T-helper 9 cell (primary cell): ENCODE results near the gene PLEKHG5.
A peak's percentile ranks its signal among the peaks of the same experiment; 100 is the strongest.
"Not testable (repeated sequence)": the region's sequence is repeated elsewhere in the genome, so short reads cannot be mapped to it uniquely, and the experiment has no call there.

Experiments used
- DNase-seq: peaks from one replicate; pipeline ENCODE4 v3.0.0-alpha.2; 2020

The PLEKHG5 gene

DNA sequence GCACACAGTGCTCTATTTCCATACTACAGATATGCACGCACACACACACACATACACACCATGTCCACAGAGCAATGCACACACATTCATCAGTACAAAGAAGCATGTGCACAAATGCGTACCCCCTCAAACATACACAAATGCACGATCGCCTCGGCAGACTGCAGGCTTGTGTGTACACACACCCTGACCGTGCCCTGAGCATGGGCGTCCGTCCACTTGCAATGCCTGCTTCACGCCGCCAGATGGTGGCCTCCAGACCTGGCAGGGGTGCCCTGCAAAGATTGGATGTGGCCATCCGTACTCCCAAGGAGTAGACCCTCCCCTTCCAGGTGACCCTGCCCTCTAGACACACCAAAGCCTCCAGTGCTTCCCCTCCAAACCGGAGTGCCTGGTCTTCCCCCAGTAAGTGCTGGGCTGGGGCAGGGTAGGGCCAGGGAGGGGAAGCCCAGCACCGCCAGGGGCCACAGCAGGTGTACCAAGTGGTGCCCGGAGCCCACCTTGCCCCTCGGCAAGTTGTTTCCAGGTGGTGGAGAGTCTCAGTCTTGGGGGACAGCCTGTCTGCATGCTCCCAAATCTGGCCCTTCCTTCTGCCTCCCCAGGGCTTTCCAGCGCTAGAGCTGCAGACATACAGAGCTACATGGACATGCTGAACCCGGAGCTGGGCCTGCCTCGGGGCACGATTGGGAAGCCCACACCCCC is 46.3 kb downstream of the PLEKHG5 start:
- DNase-seq: no peak

DNA sequence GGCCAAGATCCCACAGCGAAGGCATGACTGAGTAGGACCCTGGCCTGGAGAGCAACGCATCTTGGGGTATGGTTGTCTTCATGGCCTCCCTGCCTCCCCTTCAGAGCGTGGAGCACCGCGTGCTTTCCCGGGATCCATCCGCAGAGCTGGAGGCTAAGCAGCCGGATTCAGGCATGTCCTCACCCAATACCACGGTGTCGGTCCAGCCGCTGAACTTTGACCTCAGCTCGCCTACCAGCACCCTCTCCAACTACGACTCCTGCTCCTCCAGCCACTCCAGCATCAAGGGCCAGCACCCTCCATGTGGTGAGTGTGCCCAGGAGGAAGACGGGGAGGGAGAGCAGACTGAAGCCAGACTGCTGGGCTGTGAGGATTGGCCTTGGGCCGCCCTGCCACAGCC is 47.1 kb downstream of the PLEKHG5 start:
- no peak for DNase-seq

DNA sequence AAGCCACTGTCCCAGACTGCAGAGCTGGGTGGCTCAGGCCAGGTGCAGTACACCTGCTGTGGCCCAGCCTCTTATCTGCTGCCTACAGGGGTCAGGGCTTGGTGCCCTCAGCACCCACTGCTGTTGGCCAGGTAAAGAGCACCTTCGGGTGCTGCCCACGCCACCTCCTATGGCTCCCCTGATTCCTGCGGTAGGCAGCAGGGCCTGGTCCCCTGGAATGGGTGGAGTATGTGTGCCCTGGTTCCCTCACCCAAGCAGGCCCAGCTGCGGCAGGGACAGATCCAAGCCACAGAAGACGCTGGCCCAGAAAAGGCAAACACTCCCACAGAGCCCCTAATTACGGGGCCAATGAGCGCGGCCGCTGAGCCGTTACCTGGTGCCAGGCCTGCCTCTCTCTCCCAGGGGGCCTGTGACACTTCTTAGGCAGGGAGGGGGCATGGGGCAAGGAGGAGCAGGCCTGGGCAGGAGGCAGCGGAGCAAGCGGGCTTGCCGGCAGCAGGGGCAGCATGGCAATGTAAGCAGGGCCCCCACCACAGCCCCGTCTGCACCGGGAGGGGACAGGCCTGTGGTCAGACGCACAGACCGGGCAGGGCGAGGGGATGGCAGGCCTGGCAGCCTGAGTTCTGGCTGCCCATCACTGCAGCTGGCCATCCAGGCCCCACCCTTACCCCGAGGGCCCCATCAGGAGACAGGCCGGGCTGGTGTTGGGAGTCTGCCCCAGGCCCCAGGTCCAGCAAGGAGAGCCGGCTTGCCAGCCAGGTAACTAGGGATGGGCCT is 47.9 kb downstream of the PLEKHG5 start:
- no peak for DNase-seq

DNA sequence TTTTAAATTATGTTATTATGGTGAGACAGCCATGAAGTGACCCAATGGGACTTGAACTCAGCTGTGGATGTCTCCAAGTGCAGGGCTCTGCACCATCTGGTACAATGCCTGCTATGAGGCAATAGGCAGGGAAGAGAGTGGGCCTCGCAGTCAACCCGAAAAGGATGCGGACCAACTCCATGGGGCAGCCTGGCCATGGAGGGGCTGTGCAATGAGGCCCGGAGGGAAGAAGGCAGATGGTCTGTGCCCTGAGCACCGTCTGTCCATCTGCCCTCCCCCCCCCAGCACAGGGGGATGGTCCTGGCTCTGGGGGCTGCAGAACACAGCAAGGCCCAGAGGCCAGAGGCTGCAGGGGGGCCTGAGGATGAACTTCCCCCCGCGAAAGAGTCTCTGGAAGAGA is 49.9 kb downstream of the PLEKHG5 start:
- no peak for DNase-seq

DNA sequence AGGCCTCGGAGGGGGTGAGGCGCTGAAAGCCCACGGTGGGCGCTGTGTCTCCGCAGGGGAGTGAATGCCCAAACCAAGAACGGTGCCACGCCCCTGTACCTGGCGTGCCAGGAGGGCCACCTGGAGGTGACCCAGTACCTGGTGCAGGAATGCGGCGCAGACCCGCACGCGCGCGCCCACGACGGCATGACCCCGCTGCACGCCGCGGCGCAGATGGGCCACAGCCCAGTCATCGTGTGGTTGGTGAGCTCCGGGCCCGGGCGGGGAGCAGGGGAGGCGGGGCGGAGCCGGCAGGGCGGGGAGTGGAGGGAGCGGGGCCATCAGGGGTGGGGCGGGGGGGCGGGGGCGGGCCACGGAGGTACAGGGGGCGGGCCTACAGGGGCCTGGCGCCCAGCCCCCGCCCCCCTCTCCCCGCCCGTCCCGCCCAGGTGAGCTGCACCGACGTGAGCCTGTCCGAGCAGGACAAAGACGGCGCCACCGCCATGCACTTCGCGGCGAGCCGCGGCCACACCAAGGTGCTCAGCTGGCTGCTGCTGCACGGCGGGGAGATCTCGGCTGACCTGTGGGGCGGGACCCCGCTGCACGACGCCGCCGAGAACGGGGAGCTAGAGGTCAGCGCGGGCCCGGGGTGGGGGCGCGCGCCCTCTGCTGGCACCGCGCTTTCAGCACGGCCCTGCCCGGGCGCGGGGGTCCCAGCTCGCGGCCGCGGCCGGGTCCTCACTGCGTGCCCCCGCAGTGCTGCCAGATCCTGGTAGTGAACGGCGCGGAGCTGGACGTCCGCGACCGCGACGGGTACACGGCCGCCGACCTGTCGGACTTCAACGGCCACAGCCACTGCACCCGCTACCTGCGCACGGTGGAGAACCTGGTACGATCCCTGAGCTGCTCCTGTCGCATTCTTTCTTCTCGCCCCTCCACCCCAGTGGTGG is 51.0 kb downstream of the PLEKHG5 start:
- DNase-seq: peak; percentile 71

DNA sequence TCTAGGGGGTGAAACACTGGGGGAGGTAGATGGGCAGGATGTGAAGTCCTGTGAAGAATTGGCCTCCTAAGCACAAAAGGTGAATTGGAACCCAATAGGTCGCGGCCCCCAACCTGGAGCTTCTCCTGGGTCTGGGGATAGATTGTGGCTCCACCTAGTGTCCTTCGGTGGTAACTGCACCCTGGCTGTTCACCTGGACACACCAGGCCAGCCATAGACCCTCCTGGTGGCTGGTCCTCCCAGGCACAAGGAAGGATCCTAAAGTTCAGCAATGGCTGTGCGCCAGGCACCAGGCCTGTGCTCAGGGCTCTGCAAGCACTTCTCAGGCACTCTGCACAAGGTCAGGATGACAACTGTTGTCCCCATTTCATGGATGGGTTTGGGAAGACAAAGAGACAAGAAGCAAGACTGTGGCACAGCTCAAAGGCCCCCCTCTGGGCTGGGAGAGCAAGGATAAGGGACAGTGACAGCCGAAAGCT is 53.4 kb downstream of the PLEKHG5 start:
- DNase-seq: peak; percentile 63

DNA sequence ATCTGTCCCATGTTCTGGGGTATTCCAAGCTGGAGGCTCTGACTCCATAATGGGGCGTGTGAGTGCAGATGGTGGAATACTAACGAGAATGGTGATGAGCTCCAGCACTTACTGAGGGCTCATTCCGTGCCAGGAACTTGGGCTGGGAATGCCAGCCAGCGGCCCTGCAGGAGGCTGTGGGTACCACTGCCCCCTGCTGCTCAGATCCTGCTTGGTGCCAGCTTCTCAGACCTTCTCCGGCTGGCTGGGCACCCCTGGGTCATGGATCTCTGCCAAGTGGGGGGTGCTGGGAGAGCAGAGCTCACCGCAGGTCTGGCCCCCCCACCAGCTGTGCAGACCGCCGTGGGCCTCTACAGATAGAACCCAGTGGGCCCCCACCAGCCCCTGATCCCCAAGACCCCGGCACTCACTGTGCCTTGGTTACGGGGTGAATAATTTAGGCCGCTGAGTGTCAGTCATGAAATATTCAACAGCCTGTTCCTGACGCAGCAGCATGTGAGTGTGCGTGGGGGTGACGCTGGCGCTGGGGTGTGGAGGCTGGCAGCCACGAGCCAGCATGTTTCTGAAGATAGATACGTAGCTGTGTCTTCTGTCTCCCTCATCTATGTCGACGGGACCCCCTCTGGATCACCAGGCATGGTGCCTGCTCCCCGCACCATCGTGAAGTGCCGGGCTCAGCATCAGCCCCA is 54.3 kb downstream of the PLEKHG5 start:
- DNase-seq: not testable (repeated sequence)

DNA sequence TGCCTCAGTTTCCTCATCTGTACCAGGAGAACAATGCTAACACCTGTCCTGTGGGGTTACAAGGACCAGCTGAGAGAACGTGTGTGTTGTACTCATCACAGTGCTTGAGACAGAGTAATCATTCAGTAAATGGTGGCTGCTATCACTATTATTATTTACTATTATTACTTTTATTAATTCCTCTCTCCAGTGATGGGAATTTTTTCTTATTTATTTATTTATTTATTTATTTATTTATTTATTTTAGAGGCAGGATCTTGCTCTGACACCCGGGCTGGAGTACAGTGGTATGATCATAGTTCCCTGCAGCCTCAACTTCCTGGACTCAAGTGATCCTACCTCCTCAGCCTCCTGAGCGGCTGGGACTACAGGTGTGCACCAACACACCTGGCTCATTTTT is 55.2 kb downstream of the PLEKHG5 start:
- DNase-seq: not testable (repeated sequence)

DNA sequence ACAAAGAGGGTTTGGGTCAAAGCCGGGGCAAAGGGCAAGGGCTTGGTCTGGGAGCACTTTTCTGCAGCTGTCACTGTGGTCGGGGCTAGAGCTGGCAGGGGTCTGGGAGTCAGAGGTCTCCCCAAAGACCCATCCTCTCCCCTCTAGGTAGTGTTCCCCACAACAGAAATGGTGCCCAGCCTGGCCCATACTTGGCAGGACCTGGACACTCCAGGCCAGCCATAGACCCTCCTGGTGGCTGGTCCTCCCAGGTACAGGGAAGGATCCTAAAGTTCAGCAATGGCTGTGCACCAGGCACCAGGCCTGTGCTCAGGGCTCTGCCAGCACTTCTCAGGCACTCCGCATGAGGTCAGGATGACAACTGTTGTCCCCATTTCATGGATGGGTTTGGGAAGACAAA is 55.9 kb downstream of the PLEKHG5 start:
- DNase-seq: no peak

DNA sequence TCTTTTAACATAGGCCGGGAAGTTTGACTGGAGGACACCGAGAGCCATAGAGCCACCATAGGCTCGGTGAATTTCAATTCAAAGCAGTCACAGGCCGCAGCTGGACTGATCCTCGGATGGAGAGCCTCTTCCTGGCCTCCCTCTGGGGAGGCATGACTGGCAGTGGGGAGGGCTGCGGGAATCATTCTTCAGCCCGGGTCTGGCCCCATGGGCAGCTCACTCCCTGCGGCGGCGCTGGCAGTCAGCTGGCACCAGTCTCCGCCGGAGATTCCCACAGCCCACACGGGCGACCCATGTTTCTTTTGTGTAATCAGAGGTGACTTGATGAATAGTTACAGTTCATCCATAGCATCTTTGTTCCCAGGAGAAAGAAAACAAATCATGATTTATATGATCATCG is 56.3 kb downstream of the PLEKHG5 start:
- DNase-seq: no peak

DNA sequence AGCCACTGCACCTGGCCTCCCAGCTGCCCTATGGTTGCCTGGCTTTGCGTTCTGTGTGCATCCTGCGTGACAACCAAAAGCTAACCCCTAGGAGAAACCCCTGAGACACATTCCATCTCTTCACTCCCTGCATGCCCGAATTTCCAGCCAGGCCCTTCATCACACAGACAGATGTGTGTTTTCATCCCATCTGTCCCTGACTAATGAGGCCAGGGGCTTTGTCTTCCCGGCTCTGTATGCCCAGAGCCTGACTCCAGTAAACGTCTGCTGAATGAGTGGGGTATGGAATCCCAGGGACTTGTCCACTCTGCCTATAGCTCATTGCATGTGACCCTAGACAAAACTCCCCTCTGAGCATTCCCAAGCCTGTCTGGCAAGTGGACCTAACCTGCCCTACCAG is 57.3 kb downstream of the PLEKHG5 start:
- DNase-seq: no peak

DNA sequence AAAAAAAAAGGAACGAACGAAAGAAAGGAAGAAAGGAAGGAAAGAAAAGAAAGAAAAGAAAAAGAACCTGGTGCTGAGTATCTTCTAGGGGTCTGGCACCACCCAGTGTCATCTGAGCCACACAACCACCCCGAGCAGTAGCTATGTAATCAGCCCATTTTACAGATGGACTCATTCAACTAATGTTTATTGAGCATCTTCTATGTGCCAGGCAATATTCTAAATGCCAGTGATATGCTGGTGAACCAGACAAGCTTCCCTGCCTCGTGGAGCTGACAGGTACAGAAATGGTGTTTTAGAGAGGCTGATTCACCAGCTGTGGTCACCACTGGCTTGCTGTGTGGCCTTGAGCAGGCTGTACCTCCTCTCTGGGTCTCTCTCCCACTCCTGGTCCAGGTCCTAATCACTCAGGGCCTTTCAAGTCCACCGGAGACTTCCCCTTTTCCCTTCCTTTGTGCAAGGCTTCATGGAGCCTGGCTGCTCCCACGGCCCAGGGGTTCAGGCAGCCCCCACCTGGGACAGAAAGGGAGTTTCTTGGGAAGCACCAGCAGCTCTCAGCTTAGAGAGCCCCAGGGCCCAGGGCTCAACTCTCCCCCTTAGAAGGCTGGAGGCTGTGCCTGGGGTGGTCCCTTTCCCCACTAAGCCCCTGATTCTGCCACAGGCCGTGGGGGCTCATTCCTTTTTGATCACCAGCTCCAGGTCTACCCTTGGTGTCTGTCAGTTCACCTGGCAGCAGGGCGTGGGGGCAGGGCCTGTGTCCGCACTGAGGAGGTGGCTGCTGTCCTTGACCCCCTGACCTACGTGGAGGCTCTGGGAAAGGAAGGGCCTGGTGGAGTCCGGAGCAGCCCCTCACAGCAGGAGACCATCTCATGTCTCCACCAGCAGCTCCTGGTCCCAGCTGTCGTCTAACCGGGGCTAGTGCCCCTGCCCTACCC is 59.6 kb downstream of the PLEKHG5 start:
- not testable (repeated sequence) for DNase-seq

DNA sequence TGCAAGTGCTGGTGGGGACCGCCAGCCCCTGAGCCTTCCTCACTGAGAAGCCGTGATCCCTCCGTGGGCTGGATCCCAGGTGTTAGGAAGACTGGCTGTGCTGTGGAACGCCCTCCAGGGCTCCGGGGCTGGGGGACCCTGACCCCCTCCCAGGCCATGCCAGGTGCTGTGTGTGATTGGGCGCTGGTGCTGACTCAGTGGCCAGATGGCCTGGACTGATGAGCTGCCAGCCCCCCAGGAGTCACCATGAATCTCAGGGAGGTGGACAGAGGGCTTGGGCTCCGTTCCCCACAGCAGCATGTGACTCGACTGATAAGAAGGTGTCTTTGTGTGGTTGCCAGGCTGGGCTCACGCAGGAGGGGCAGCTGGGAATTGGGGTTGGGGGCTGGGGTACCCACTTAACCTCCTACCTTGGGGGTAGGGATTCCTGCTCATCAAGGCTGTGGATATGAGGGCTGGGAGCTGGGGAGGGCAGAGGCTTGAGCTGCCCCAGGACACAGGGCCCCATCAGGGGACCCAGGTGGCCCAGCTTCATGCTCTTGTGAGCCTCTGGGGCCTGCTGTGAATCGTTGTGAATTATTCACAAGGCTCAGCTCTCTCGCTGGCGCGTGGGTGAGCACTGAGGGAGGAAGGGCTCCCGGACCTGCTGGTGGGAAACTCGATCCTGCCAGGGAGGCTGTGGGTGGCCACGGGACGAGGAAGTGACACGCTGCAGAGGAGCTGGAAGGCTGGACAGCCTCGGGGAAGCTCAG is 61.6 kb downstream of the PLEKHG5 start:
- not testable (repeated sequence) for DNase-seq

DNA sequence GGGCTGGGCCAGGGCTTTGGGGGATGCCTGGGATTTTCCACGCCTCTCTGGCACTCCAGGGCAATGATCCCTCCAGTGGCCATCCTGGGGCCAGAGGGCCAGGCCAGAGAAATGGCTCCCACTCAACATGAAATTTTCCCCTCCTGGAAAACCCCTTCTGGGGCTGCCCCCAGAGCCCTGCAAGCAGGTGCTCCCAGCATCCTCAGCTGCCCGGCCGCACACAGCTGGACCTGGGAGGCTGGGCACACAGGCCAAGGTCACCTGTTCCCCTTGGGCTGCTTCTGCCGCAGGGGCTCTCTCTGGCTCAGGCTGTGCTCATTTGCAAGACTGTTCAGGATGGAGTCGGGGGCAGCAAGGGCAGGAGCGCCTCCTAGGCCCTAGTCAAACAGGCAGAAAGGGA is 63.0 kb downstream of the PLEKHG5 start:
- not testable (repeated sequence) for DNase-seq

DNA sequence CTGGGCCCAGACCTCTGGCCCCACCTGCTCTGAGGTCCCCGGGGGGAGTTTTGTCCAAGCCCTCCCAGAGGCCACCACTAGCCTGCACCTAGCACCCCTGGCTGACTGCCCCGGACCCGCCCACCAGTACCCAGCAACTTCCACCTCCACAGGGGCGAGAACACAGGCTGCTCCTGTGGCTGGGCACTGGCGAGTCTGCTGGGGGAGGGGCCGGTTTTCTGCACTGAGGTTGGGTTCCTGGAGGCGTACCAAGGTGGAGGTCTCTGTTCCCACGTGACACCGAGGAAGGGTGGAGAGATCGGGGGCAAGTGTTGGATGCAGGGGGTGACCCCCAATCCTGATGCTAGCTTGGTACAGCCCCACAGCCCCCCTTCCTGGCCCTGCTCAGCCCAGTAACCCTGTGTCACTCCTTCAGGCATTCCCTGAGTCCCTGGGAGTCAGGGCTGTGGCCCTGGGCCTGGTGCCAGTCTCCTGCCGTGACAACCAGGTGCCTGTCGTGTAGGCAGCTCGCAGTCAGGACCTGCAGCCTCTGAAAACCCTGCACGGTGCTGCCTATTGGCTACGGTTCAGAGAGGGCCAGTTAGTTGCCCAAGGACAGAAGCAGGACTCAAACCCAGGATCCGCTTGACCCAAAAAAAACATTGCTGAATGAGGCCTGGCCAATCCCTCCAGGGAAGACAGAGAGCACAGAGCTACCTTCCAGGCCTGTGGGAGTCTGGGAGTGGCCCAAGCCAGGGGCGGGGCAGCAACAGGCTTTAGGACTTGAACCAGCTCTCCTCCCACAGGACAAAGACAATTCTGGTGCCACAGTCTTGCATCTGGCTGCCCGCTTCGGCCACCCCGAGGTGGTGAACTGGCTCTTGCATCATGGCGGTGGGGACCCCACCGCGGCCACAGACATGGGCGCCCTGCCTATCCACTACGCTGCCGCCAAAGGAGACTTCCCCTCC is 63.8 kb downstream of the PLEKHG5 start:
- DNase-seq: no peak

DNA sequence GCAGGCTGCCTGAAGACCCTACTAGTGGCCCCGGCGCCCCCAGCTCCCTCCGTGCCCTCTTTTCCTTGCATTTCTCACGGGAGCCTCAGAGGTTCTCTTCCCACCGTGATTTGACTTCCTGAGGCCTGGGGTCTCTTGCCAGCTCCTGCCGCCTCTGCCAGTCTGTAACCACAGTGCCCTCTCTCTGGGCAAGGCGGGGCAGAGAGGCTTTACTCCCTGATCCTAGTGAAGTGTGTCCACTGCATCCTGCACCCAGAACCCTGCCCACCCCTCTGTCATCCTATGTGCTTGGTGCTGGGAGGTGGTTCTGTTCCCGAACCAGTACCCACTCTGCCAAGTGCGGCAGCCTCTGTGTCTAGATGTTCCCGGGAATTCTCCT is 64.5 kb downstream of the PLEKHG5 start:
- no peak for DNase-seq

DNA sequence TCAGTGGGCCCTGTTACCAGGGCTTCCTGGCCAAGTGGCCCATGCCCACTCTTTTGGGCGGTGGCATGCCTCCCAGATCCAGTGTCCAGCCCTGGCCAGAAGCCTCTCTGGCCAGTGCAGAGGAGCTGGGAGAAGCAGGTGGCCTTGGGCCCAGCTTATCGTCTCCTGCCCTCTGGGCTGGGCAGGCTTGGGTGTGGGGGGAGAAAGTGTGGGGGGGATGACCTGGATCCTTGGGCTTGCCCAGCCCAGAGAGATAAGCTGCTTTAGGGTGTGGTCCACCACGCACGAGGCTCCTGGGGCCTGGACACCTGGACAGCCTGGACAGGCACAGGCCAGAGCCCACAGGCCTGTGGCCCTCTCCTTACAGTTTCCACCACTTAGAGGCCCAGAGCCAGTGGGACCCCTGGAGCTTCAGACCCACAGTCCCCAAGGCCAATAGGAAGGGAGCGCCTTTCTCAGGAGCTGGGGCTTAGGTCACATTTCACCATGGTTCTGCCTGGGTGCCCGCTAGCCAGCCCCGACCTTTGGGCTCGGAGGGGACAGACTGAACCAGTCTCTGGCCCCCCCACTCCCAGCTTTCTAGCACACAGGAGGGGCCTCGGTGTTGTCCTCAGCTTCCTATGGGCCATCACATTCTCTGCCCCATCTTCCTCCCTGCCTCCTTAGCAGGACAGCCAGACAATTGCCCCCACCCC is 65.0 kb downstream of the PLEKHG5 start:
- no peak for DNase-seq

DNA sequence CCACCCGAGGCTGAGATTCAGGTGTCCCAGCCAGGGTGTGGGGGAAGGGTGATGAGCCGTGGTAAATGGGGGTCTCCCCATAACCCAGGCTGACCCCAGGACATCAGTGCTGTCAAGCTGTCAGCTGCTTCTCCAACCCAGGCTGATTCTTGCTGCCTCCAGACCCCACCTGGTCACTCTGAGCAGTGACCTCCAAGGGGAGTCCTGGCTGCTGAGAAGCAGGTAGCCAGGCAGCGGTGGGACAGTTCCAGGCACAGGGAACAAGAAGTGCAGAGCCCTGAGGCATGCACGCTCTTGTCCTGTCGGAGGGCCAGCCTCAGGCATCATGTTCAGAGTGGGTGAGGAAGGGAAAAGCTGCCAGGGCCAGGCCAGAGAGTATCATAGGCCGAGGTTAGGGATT is 65.8 kb downstream of the PLEKHG5 start:
- DNase-seq: no peak
